Uterus (tissue), 4 donors: Measurements from ENCODE around the gene CAPN11. TPM values are rescaled to one million over a fixed set of nuclear protein-coding genes. Genes with fewer than 3 reads are reported as not detected.

Experiments
- DNase-seq, 2 donors: peaks; one replicate each; pipeline ENCODE4 v3.0.0-alpha.2; 2019 to 2020
- H3K27ac ChIP-seq, 2 donors: fragments of 200-600 bp; sonication (generic); 1 replicate in 1 of 2; 2 replicates in 1 of 2; pipeline ENCODE4 v1.5.1; 2016 to 2018
- H3K27me3 ChIP-seq, 2 donors: fragments of 200-600 bp; sonication (generic); one replicate each; pipeline ENCODE4 v1.5.1; 2018 to 2019; ENCODE audit warnings: control low read depth in 1 of 2
- H3K36me3 ChIP-seq, 2 donors: fragments of 200-600 bp; sonication (generic); one replicate each; pipeline ENCODE4 v1.5.1; 2019; ENCODE audit warnings: control low read depth in 1 of 2
- H3K4me1 ChIP-seq, 2 donors: fragments of 200-600 bp; sonication (generic); one replicate each; pipeline ENCODE4 v1.5.1; 2018 to 2019; ENCODE audit warnings: control low read depth in 1 of 2
- H3K4me3 ChIP-seq, 2 donors: fragments of 200-600 bp; sonication (generic); 1 replicate in 1 of 2; 2 replicates in 1 of 2; pipeline ENCODE4 v1.5.1; 2018 to 2019; ENCODE audit warnings: mild to moderate bottlenecking in 1 of 2
- H3K9me3 ChIP-seq, 2 donors: fragments of 200-600 bp; sonication (generic); one replicate each; pipeline ENCODE4 v1.5.1; 2019; ENCODE audit warnings: control low read depth in 1 of 2
- CTCF ChIP-seq, 4 experiments: fragments of 200-600 bp in 2 of 4; fragments of 450-650 bp in 2 of 4; sonication (generic) in 2 of 4; IDR thresholded peaks; one replicate each; pipeline ENCODE4 v1.5.1; 2016 to 2019; ENCODE audit warnings: antibody characterized with exemption in 4 of 4, mild to moderate bottlenecking in 2 of 4, moderate library complexity in 1 of 4
- POLR2A ChIP-seq, 2 donors: fragments of 450-650 bp; IDR thresholded peaks; one replicate each; pipeline ENCODE4 v1.6.1; 2016; ENCODE audit warnings: antibody characterized with exemption in 2 of 2, mild to moderate bottlenecking in 1 of 2, moderate library complexity in 1 of 2
- intact Hi-C: fragments of 100-400 bp; cut with DNase I; formaldehyde crosslinking; loops from one replicate; pipeline ENCODE4 v1.15.1; 2023; ENCODE audit warnings: low total_unique reads
- total RNA-seq, 4 donors: library from RNA; depleted of rRNA in 3 of 4; stranded (reverse); fragments of >200 nt in 3 of 4; gene quantifications; one replicate each; pipeline versions ENCODE4 v1.1.0 to v1.2.4, GENCODE V29; 2014 to 2023
- donor health status: DM: yes; HTN: yes; CAD: no.

Gene CAPN11
- total RNA-seq, 4 donors from 2014 or later: 1.5 TPM; not detected in 3

GRCh38 chr6:44135173-44135758, 23.4 kb upstream of the CAPN11 start:
- Histone ChIP-seq H3K4me3 (no peak overlapping the region), H3K36me3 (no peaks in the 10 kb centered on the region), H3K9me3 (no peaks in the 10 kb centered on the region), H3K27ac (no peak overlapping the region), H3K4me1 (peaks cover 0 to 4% of the 10 kb centered on the region in 2 donors), H3K27me3 (no peaks in the 10 kb centered on the region)
- DNase-seq: no peak
- intact Hi-C loops: no loop called here
- TF ChIP-seq CTCF (IDR thresholded peaks at IDR 0.05) (no peak), POLR2A (IDR thresholded peaks at IDR 0.05) (no peak)

GRCh38 chr6:44135875-44136274, 22.7 kb upstream of the CAPN11 start:
- Histone ChIP-seq H3K27ac (no peak overlapping the region), H3K27me3 (no peaks in the 10 kb centered on the region), H3K4me3 (no peak overlapping the region), H3K4me1 (peaks cover 0 to 4% of the 10 kb centered on the region in 2 donors), H3K9me3 (no peaks in the 10 kb centered on the region), H3K36me3 (no peaks in the 10 kb centered on the region)
- intact Hi-C loops: no loop called here
- TF ChIP-seq CTCF (IDR thresholded peaks at IDR 0.05) (no peak), POLR2A (IDR thresholded peaks at IDR 0.05) (no peak)
- no peak for DNase-seq

- no peak for DNase-seq
- Histone ChIP-seq H3K36me3 (no peaks in the 10 kb centered on the region), H3K4me1 (no peaks in the 10 kb centered on the region), H3K27ac (no peak overlapping the region), H3K4me3 (no peak overlapping the region), H3K9me3 (no peaks in the 10 kb centered on the region), H3K27me3 (no peaks in the 10 kb centered on the region)
- TF ChIP-seq POLR2A (IDR thresholded peaks at IDR 0.05) (no peak), CTCF (IDR thresholded peaks at IDR 0.05) (no peak)
- intact Hi-C loops: no loop called here
Measured at GRCh38 chr6:44138717-44139350, 19.8 kb upstream of the CAPN11 start.

GRCh38 chr6:44139351-44139743, 19.3 kb upstream of the CAPN11 start:
- no peak for DNase-seq
- no peaks in the 10 kb centered on the region for H3K27me3 ChIP-seq
- H3K27ac ChIP-seq: no peak overlapping the region
- H3K4me1 ChIP-seq: no peaks in the 10 kb centered on the region
- no peak for TF ChIP-seq POLR2A (IDR thresholded peaks at IDR 0.05)
- no peak for TF ChIP-seq CTCF (IDR thresholded peaks at IDR 0.05)
- intact Hi-C loops: no loop called here
- H3K36me3 ChIP-seq: no peaks in the 10 kb centered on the region
- no peaks in the 10 kb centered on the region for H3K9me3 ChIP-seq
- no peak overlapping the region for H3K4me3 ChIP-seq

GRCh38 chr6:44142835-44143234, 15.8 kb upstream of the CAPN11 start:
- intact Hi-C loops: no loop called here
- Histone ChIP-seq H3K36me3 (no peaks in the 10 kb centered on the region), H3K4me3 (no peak overlapping the region), H3K27ac (no peak overlapping the region), H3K27me3 (no peaks in the 10 kb centered on the region), H3K4me1 (no peaks in the 10 kb centered on the region), H3K9me3 (no peaks in the 10 kb centered on the region)
- TF ChIP-seq CTCF (IDR thresholded peaks at IDR 0.05) (no peak), POLR2A (IDR thresholded peaks at IDR 0.05) (no peak)
- no peak for DNase-seq
